Esophagus muscularis mucosa (tissue), 4 donors: ENCODE measurements around the gene DPM1.

Experiments used
- CTCF ChIP-seq, 3 experiments: fragments of 200-600 bp in 2 of 3; fragments of 450-650 bp in 1 of 3; sonication (generic) in 2 of 3; IDR thresholded peaks; one replicate each; pipeline ENCODE4 v1.5.1; 2017 to 2019; ENCODE audit warnings: antibody characterized with exemption in 3 of 3, mild to moderate bottlenecking in 2 of 3, moderate library complexity in 1 of 3
- EP300 ChIP-seq: sonication (generic); formaldehyde crosslinking; IDR thresholded peaks from one replicate; pipeline ENCODE4 v1.6.1; 2017; ENCODE audit warnings: antibody characterized with exemption
- POLR2A ChIP-seq: fragments of 450-650 bp; IDR thresholded peaks from one replicate; pipeline ENCODE4 v1.6.1; 2017; ENCODE audit warnings: antibody characterized with exemption, moderate library complexity, mild to moderate bottlenecking, low read depth
- POLR2AphosphoS5 ChIP-seq, 2 donors: sonication (generic); formaldehyde crosslinking; IDR thresholded peaks; one replicate each; pipeline ENCODE4 v1.6.1; 2017; ENCODE audit warnings: antibody characterized with exemption in 2 of 2

DNA sequence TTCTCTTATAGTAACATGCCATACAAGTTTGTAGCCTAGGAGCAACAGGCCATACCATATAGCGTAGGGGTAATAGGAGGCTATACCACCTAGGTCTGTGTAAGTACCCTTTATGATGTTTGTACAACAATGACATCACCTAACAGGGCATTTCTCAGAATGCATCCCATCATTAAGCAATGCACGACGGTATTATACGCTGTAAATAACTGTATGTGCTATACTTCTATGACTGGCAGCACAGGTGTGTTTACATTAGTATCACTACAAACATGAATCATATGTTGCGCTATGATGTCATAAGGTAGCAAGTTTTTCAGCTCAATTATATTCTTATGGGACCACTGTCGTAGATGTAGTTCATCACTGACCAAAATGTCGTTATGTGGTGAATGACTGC is 58.1 kb downstream of the DPM1 start:
- TF ChIP-seq CTCF (IDR thresholded peaks at IDR 0.05) (no peak), POLR2AphosphoS5 (IDR thresholded peaks at IDR 0.05) (no peak), POLR2A (no peak), EP300 (no peak)
